NCI-H1048 (cell line): ENCODE measurements around the gene PPIP5K1.
A peak's percentile ranks its signal among the peaks of the same experiment; 100 is the strongest.

Source experiments
- DNase-seq: peaks from one replicate; lab custom pipeline; 2025; lab: John Stamatoyannopoulos, UW

The PPIP5K1 gene

DNA sequence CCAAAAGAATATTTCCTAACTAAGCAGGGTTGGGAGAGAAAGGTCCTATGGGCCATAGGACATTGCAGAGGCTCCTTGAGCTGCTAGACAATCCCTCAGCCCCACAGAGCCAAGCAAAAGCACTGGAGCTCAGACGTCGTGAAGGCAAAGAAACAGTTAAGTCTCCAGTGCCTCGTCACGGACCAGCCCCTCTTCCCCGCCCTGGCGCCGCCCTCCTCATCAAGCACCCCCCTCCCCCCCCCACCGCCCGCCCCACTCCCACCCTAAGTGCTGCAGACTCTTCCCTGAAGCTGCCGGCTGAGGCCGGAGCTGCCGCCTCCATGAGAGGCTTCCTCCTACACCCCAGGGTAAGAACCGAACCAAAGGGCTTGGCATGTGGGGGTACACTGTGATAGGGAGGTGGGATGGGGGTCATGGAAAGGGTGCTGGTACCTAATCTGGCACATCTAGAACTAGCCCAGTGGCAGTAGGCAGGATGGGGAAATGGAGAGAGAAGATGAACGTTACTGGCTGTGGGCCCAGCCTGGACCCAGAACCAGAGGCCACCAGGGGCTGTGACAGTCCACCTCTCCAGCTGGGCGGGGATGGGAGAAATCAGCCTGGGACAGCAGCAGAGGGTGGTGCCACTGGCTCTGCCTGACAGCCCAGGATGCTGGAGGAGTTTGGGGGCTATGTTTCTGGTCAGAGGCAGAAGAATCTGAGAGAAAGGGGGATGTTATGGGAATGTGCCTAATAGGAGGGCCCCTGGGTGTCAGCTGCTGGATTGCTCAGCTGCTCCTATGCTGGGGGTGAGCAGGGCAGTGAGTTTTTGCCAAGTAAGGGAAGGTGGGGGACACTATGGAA, 72.4 kb downstream of the PPIP5K1 start, which contains the start of gene MAP1A:
Gene MAP1A, plus strand, starts transcription at position 255 of the 843 bp plus-strand sequence. CDS start 3,866 bp downstream, outside the sequence.
- no peak for DNase-seq

DNA sequence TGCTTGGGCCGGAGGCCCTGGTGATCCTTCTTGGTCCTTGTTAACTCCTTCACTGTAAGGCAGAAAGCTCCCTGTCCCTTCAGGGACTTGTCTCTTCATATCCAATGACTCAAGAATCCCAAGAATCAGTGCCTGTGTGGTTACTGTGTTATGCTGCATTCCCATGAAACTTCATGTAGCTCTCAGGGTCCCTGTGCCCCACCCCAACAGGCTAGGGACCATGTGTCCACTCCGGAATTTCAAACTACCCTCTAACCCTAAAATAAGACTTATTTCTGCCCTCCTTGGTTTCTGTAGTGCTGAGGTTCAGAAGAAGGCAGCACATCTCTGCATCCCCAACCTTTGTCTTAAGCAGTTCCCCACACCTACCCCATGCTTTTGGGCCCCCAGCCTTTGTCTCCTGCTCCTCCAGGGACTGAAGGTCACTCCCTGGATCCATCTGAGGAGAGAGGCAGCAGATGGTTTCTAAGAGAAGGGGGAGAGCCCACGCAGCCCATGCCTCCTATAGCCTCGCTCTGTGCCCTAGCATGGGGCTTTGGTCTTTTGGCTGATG, 73.1 kb downstream of the PPIP5K1 start:
- no peak for DNase-seq

DNA sequence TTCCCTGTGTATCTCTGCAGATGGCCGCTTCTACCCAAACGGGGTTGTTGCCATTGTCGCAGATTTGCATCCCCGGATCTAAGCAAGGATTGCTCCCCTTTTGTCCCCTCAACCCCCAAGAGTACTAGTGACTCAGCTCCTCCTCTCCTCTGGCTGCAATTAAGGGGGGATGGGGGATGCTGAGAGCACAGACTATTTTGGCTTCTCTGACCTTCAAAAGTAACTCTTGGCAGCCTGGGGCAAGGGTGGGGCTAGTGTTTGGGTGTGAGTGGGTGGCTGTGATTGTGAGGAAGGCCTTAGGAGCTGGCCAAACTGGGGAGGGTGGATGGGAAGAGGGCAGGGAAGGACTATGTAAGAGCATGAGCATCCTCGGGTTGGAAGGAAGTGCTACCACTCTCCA, 73.8 kb downstream of the PPIP5K1 start:
- DNase-seq = no peak

DNA sequence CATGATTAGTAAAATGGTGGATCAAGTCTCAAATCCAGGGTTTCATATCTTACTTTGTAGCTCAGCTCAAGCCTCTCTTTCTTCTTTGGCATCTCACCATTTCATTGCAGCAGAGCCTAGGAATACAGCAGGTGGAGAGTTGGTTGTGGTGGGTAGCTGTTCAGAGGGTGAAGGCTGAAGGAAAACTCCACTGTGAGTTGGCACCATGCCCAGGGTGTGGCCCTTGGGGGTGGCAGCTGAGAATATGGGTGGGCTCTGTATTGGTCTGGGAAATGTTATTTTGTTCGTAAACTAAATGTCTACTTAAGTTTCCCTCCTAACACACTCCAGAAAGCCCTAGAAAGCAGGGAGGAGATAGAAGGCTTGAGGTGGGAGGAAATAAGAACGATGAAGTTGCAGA, 74.3 kb downstream of the PPIP5K1 start:
- no peak for DNase-seq

DNA sequence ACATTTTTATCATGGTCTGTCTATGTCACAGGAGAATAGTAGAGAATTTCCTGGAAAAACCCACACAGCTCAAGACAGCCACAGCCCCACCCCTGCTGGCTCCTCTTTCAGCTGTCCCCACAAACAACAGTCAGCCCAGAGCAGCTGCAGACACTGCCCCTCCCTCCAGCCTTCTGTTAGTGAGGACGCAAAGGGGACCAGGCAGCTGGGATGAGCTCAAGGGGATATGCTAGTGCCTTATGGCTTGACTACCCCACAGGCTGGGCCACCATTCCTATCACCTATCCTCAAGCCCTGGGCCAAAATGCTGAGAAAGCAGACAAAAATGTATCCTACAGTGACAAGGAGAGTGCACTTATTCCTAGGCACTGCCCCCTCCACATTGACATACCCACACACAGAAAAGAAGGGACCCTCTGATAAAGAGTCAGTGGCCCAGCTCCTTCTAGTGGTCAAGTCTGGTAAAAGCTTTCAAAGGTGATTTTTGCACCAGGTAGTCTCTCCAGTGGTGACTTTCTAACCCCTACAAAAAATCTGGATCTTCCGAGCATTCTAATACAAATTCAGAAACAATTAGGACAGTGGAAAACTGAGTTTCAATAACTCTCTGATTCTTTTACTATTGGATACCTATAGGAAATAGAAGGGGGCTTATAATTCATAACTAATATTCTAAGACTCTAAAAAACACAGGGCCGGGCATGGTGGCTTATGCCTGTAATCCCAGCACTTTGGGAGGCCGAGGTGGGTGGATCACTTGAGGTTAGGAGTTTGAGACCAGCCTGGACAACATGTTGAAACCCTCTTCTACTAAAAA, 75.6 kb downstream of the PPIP5K1 start:
- no peak for DNase-seq

DNA sequence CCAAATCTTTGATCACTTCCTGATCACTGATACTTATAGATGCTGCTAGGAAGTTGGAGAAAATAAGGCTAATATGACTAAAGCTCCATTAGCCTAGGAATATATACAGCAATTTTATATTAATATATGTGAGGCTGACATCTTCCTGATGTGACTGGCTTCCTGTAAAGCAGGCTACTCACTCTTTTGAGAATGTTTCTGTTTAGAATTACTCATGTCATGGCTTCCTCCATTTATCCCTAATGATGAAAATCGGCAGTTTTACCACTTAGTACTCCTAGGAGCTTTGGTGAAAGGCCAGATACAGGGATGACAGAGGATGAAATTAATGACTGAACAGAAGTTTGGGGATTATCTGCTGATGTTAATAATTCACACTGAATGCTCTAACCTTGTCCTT, 76.5 kb downstream of the PPIP5K1 start:
- no peak for DNase-seq

DNA sequence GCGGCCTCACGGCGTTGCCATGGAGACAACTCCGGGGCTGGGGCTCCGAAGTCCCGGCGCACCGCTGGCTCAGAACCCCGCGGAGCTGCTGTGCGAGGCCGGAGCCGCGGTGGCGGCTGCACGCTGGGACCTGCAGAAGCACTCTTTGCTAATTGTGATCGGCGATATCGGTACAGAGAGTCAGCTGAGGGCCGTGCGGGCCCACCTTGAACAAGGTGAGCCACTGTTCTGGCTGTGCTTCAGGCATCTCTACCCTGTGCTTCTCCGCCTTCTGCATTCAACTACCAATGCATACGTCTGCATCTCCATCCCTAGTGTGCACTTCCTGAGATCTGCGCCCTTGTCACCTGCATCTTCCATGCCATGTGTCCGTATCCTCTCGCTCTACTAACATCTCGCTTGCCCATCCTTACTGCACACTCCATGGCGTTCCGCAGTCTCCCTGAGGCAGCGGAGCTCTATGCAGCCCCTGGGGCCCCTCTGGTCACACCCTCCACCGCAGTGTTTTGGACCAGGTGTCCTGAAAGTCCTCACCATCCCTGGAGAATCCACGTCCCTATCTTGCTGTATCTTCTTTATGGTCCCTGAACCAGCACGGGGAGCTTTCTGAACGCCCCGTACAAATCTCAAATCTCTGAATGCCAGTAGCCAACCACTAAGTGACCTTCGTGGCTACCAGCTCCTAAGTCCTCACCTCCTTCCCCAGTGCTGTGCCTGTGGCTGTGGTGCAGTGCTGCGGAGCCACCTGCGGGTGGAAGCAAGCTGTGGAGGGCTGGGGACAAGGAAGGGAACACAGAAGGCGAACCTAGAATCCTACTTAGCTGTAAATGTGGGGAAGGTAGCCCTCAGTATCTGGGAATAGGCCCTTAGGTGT, 78.8 kb downstream of the PPIP5K1 start:
- no peak for DNase-seq

DNA sequence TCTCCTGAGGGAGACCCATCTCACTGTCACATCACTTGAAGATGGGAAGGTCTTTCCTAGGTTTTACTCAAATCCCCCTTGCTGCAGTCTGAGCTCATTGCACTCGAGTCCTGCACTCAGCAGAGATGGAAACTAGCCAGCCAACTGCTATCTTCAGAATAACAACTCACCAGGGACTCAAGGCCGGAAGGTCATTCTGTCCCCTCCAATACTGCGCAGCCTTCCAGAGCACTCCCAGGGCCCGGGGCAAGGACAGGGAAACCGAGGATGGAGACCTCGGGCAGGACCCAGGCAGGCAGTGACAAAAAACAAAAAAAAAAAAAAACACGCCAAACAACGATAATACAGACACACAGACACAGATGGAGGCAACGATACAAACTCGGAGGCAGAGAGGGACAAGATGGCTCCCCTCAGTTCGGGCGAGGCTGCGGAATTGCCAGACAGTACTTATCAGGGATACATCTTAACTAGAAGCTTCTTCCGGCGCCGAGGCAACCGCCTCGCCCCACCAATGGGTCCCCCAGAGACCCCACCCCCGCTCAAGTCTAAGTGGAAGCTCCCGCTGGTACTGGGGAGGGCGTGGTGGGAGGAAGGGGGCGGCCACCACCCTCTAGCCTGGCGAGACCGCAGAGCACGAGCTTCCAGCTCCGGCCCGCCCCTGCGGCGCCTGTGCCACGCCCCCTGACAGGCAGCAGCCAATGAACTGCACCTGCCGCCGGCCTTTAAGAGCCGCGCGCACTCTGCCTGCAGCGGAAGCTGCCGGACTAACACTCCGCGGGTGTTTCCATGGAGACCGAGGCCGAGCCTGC, 79.6 kb downstream of the PPIP5K1 start:
- DNase-seq = peak; percentile 98

DNA sequence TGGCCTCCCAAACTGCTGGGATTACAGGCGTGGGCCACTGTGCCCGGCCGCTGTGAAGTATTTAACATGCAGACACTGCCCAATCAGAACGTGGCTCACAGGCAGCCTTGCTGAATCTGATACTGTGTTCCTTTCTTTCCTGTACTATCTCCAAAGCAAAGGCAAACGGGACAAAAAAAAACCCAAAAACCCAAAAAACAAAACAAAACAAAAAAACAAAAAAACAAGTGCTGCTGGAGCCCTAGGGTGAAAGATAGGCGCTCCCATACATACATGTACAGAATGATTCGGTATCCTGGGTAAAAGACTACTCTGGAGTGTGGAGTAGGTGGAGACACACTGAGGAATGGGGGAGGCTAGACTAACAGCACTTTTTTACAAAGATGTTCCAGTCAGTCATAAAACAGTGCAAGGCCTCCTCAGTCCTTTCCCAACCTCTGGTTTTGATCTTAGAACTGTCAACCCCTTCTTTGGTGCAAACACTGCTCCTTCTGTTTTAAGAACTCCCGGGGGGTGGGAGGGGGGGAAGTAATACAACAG, 80.3 kb downstream of the PPIP5K1 start:
- DNase-seq = no peak

DNA sequence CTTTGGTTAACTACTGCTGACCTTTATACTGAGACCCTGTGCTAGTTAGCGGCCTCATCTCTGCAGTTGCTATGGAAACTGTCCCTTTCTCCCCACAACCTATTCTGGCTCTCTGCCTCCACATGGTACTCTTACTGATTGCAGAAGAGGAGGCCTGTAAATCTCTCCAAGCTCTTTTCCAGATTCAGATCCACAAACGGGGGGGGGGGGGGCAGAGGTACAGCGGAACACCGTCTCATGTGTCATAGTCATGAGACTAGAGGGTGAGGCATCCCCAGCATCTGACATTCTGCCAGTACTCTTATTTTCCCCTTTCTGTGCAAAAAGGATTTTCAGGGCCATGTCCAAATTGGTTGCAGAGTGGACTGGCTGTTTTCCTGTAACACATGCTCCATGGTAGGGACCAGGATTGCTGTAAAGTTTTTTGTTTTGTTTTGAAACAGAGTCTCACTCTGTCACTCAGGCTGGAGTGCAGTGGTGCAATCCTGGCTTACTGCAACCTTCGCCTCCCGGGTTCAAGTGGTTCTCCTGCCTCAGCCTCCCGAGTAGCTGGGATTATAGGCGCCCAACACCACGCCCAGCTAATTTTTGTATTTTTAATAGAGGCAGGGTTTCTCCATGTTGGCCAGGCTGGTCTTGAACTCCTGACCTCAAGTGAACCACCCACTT, 80.9 kb downstream of the PPIP5K1 start:
- no peak for DNase-seq

DNA sequence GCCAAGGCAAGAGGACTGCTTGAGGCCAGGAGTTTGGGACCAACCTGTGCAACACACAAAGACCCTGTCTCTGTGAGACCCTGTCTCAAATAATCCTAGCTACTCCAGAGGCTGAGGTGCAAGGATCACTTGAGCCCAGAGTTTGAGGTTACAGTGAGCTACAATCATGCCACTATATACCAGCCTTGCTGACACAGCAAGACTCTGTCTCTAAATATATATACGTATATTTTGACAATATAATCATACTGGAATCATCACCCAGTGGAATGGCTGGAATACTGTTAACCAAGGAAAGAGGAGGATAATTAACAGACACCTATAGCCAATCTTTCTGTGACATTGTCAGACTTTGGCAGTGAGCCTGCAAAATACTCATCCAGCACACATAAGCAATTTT, 81.6 kb downstream of the PPIP5K1 start:
- no peak for DNase-seq

DNA sequence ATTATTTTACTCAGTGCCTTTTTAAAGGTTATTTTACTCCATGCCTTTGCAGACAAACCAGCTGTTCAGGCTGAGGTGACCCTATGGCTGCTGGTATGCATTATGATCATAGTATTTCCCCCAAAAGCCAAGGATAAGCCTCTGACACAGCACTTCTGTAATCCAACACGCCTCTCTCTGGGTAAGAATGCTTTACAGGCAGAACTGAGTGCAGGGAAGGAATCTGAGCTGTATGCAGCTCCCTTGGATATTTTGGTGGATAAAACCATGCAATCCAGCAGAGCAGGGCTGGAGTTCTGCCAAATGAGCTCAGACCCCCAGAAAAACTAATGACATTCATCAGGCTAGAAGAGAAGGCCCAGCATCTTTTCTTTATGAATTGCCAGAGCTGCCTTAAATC, 84.3 kb downstream of the PPIP5K1 start:
- no peak for DNase-seq

DNA sequence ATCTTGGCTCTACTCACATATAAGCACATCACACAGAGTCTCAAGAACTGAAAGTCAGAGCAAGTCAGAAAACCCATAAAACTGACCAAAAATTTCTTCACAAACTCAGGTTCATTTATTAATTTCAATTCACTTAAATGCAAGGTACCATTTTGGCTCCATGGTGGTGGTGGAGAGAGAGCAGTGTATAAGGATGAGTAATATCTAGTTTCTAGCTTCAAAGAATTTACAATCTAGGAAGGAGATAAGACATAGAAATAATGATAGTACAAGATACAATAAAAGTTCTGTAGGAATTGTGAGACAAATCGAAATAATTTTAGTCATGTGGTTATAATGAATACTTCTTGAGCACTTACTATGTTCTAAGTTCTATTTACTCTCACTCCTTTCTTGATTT, 90.4 kb downstream of the PPIP5K1 start:
- DNase-seq = no peak

DNA sequence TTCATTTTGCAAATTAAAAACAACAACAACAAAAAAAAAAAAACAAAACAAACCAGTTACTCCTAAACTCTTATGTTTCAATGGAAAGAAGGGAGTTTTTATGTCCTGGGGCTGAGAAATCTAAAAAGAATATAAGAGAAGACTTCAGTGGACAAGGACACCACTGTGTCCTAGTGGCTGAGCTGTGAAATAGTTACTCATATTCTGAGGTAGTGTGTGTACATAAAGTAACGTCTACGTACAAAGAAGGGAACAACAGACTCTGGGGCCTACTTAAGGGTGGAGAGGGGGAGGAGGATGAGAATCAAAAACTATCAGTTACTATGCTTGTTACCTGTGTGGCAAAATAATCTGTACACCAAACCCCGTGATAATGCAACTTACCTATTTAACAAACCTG, 91.0 kb downstream of the PPIP5K1 start:
- no peak for DNase-seq

DNA sequence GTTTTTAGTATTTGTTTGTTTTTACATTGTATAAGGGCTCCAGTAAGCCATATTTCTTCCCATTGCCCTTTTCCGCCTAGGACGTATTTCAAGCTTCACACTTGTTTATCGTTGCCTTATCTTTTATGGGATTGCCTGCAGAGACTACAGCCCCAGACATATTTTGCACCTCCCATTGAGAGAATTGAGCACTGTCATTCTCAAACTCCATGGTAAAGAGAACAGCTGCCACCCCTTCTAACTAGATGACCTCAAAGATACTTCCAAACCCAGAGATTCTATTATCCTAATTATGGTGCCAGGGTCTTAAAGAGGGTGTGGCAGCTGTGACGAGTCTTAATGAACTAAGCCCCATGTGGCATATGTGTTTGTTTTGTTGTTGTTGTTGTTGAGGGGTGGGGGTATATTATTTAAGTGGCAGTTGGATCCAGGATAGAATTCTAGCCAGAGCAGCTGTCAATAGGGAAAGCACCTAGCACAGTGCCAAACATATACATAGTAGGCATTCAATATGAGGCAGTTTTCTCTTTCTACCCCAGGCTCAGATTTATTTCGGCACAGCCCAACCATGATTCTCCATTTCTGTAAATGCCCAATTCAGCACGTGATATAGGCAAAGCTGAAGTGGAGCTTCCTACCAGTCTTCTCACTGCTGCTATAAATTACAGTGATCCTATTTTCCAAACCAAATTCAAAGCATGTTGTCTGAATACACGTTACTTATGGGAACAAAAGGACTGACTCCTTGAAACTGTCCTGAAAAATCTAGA, 96.1 kb downstream of the PPIP5K1 start:
- DNase-seq = no peak

DNA sequence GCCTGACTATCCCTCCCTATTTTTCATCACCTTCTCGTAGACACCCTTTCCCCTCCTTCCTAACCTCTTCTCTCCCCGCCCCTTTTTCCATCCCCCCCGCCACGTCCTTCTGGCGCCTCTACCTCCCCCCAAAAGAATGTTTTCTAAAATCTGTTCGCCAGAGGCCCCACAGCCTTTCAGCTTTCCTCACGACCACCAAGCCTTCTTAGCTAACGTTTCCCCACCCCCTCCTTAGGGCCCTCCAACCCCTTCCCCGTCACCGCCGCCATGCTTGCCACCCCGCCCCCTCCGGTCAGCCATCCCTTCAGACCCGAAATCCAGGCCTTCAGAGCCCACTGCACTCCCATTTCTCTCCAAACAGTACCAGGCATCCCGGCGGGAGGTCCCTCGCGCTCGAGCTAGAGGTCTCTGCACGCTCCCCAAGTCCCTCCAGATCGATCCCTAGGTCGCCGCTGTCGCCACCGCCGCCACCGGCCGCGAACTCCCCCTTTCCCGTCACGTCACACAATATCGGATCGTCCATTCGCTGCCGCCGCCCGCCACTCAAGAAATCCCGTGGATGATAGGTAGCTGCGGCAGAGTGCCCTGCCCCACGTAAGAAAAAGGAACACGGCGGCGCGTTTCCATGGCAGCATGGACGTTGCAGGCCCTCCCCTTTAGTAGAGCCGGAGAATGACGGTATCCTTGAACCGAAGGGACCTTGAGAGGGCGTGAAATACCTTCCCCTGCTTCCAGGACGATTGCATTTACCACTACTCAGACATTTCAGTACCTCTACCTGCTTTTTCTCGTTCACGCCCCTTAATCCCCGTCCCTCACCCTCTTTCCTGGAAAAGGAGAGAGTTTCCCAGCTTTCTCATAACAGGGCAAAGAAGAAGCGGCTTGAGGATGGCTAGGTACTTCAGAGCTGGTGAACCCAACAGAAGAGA, 97.1 kb downstream of the PPIP5K1 start, which contains the start of gene TP53BP1:
Gene TP53BP1, minus strand, starts transcription at position 484 of the 929 bp plus-strand sequence. Its CDS starts 113 bp downstream, at position 371.
- DNase-seq = peak; percentile 92

DNA sequence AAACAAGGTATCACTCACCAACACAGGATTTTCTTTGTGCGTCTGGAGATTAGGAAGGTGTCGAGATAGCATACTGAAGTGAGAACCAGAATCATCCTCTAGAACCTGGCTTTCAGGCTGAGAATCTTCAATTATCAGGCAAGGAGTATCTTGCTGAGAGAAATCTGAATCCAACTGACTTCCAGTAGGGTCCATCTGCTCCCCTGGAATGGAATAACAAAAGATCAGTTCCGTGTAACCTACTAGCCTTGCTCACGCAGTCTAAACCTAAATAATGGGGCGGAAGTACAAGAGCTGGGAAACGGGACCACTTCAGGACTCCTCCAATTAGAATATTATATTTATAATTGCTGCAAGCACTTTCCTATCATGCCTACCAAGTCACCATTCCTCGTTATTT, 97.7 kb downstream of the PPIP5K1 start:
- DNase-seq = no peak

DNA sequence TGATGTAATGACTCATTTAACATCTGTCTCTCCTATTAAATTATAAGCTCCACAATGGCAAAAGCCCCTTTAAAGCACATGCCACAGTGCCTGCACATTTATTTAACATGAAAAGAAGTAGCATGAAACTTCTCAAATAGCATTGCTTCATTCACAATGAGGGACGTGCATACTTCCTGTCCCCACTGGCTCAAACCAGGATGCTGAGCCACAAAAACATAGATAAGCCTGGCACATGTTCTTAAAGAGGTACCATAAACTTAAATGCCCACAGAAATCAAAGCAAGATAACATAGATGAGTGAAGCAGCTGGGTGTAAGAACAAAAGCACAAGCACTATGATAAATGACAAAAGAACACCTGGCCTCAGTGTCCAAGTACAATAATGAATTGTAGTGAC, 100.8 kb downstream of the PPIP5K1 start:
- no peak for DNase-seq
